WI38 (cell line): ENCODE data around the gene COL1A1.

ENCODE experiments used
- H3K4me3 ChIP-seq: 2 replicates; pipeline ENCODE4 v1.5.1; 2011; ENCODE audit warnings: low read depth, mild to moderate bottlenecking, control low read depth, low read length
- CTCF ChIP-seq: IDR thresholded peaks from 2 replicates; pipeline ENCODE4 v1.5.1; 2012; ENCODE audit warnings: low read depth, mild to moderate bottlenecking, control low read depth, low read length

COL1A1 gene

GRCh38 chr17:50201276-50201854, at the start of gene COL1A1:
COL1A1 (minus strand) TSS chr17:50201631; CDS start chr17:50201513, 118 bp downstream.
- no peak for TF ChIP-seq CTCF
- peak within 1 kb of the TSS; percentile 100 for H3K4me3 ChIP-seq

- no peak for TF ChIP-seq CTCF
- no peak overlapping the region for H3K4me3 ChIP-seq
Measured at GRCh38 chr17:50248255-50248654, 46.8 kb upstream of the COL1A1 start.

- no peak for TF ChIP-seq CTCF
- H3K4me3 ChIP-seq: no peak overlapping the region
Measured at GRCh38 chr17:50244771-50245170, 43.3 kb upstream of the COL1A1 start.

- H3K4me3 ChIP-seq: no peak overlapping the region
- TF ChIP-seq CTCF: no peak
Measured at GRCh38 chr17:50241431-50241830, 40.0 kb upstream of the COL1A1 start.

- no peak for TF ChIP-seq CTCF
- no peak overlapping the region for H3K4me3 ChIP-seq
Measured at GRCh38 chr17:50240851-50241250, 39.4 kb upstream of the COL1A1 start.

- TF ChIP-seq CTCF: no peak
- no peak overlapping the region for H3K4me3 ChIP-seq
Measured at GRCh38 chr17:50239937-50240336, 38.5 kb upstream of the COL1A1 start.

GRCh38 chr17:50238601-50239280, 37.3 kb upstream of the COL1A1 start:
- no peak for TF ChIP-seq CTCF
- H3K4me3 ChIP-seq: no peak overlapping the region
